HepG2 (cell line): ENCODE results near the gene TTC39C. TPM values are rescaled to one million over a fixed set of nuclear protein-coding genes. Genes with fewer than 3 reads are reported as not detected.
A peak's percentile ranks its signal among the peaks of the same experiment; 100 is the strongest.

Source experiments
- ATF7-NPFF ChIP-seq: sonication (generic); formaldehyde crosslinking; IDR thresholded peaks from 2 replicates; pipeline ENCODE4 v1.8.1; 2023; ENCODE audit warnings: mild to moderate bottlenecking, low read depth, missing genetic modification reagents, moderate library complexity
- HNF1A ChIP-seq, 2 experiments: sonication (generic) in 1 of 2; formaldehyde crosslinking in 1 of 2; IDR thresholded peaks; 2 replicates each; pipeline versions ENCODE4 v1.4.0 to v1.6.1; 2016 to 2020; ENCODE audit warnings: borderline replicate concordance in 1 of 2, low read depth in 1 of 2, mild to moderate bottlenecking in 1 of 2, missing genetic modification reagents in 1 of 2
- PCBP2 ChIP-seq: fragments of 200-400 bp; formaldehyde crosslinking; optimal IDR thresholded peaks from 2 replicates; pipeline ENCODE3; 2018; ENCODE audit warnings: low read length, low read depth; ENCODE audit not compliant: poor library complexity, severe bottlenecking
- PRDM4 ChIP-seq: sonication (generic); formaldehyde crosslinking; IDR thresholded peaks from 2 replicates; pipeline ENCODE4 v1.9.0; 2021; ENCODE audit warnings: missing genetic modification reagents, borderline replicate concordance
- SNAPC2 ChIP-seq: sonication (generic); formaldehyde crosslinking; IDR thresholded peaks from 2 replicates; pipeline ENCODE4 v1.8.1; 2022; ENCODE audit warnings: mild to moderate bottlenecking, missing genetic modification reagents
- ZFX ChIP-seq: sonication (generic); formaldehyde crosslinking; IDR thresholded peaks from 2 replicates; pipeline ENCODE4 v1.4.0; 2020; ENCODE audit warnings: mild to moderate bottlenecking, low read depth, missing genetic modification reagents, moderate library complexity
- ZMAT5 ChIP-seq: sonication (generic); formaldehyde crosslinking; IDR thresholded peaks from 2 replicates; pipeline ENCODE4 v1.5.0; 2020; ENCODE audit warnings: mild to moderate bottlenecking, low read depth, missing genetic modification reagents, borderline replicate concordance
- ZNF3 ChIP-seq: IDR thresholded peaks from 2 replicates; pipeline ENCODE4 v1.7.0; 2017; ENCODE audit warnings: inconsistent platforms
- ZNF407 ChIP-seq: sonication (generic); formaldehyde crosslinking; IDR thresholded peaks from one replicate; pipeline ENCODE4 v1.5.1; 2020; ENCODE audit warnings: mild to moderate bottlenecking, missing genetic modification reagents; ENCODE audit errors: not compliant biosample characterization
- ZNF768 ChIP-seq: sonication (generic); formaldehyde crosslinking; IDR thresholded peaks from 2 replicates; pipeline ENCODE4 v1.4.0; 2020; ENCODE audit warnings: missing genetic modification reagents
- ZNF878 ChIP-seq: sonication (generic); formaldehyde crosslinking; IDR thresholded peaks from 2 replicates; pipeline ENCODE4 v1.8.1; 2023; ENCODE audit warnings: mild to moderate bottlenecking, missing genetic modification reagents, moderate library complexity
- polyA plus RNA-seq, 8 experiments: library from polyadenylated mRNA; depleted of rRNA in 3 of 8; stranded (reverse) in 7 of 8; unstranded in 1 of 8; fragments of >200 nt; fragmentation: Illumina TruSeq in 4 of 8; extraction: Trizol in 4 of 8; gene quantifications; 2 replicates each; pipeline versions ENCODE4 v1.2.1 to v1.2.3, GENCODE V29; 2011 to 2016; ENCODE audit warnings: low read depth in 4 of 8, missing spikeins in 1 of 8, mixed read lengths in 1 of 8; ENCODE audit not compliant: insufficient read depth in 1 of 8
- total RNA-seq, 5 experiments: library from RNA; depleted of rRNA; stranded (reverse); fragments of >200 nt; fragmentation: Illumina TruSeq; extraction: Trizol; gene quantifications; 2 replicates each; pipeline ENCODE4 v1.2.3, GENCODE V29; 2016; ENCODE audit warnings: low read depth in 1 of 5

Gene TTC39C
- total and polyA plus RNA-seq, 2 of the 13 experiments (the other 11 are each of a cell fraction or from before 2014, with no cell fraction given), result 19.1 to 25.9 TPM

- TF ChIP-seq PRDM4, result no peak
- TF ChIP-seq SNAPC2, result no peak
- no peak for TF ChIP-seq HNF1A (IDR thresholded peaks at IDR 0.05; ENCODE audit: low read depth)
- TF ChIP-seq HNF1A (CRISPR knock-in tag; IDR thresholded peaks at IDR 0.05; ENCODE audit: borderline replicate concordance), result peak; percentile 63; the same call in 1 of the 2 replicates
- TF ChIP-seq ZFX (CRISPR knock-in tag), result peak; percentile 51; the same call in 1 of the 2 replicates
- peak; percentile 50; the same call in 1 of the 2 replicates for TF ChIP-seq ATF7-NPFF
- no peak for TF ChIP-seq ZNF407 (CRISPR knock-in tag)
- TF ChIP-seq ZNF3 (CRISPR knock-in tag), result no peak
- no peak for TF ChIP-seq ZNF878 (CRISPR knock-in tag)
- no peak for TF ChIP-seq ZMAT5 (CRISPR knock-in tag)
- peak; percentile 46; the same call in 1 of the 2 replicates for TF ChIP-seq ZNF768 (CRISPR knock-in tag)
- TF ChIP-seq PCBP2, result no peak
These were observed 61.4 kb downstream of the TTC39C start (continued) for GRCh38 chr18:24075767-24076597.
